ENCODE data around the gene AFG3L2. TPM values are rescaled to one million over a fixed set of nuclear protein-coding genes. Genes with fewer than 3 reads are reported as not detected.

The AFG3L2 gene
- total RNA-seq, 1 experiment from 2014 or later, result 55.1 TPM

DNA sequence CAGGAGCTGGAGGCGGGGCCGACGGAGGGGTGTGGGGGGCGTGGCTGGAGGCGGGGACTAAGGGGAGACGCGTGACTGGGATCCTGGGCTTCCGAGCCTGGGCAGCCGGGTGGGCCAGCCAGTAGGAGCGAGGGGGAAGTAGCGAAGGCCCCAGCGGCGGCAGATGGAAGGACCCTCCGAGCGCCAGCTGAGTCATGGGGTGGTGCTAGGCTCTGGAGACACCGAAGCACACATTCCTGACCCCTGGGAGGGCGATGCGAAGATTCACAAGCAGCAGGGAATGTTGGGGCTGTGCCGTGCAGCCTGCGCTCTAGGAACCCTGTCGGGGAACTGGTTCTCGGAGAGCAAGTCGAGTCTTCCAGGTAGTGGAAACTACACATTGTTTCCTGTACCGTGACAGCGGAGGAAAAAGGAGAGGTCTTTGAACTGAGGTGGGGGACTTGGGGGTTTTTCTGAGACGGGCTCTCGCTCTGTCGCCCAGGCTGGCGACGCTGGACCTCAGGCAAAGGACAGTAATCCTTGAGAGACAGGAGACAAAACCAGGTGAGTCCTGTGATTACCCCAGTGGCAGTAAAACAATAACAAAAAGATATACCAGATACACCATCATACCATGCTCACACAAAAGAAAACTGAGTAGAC lies 650 bp upstream of the AFG3L2 start:
- H3K4me1 Mint-ChIP-seq (ENCODE audit: low read depth, unreplicated experiment), result peaks cover 33% of the 10 kb centered on the region
- no peaks in the 10 kb centered on the region for H3K9me3 Mint-ChIP-seq (ENCODE audit: low read depth, unreplicated experiment)
- DNase-seq, result no peak
- intact Hi-C loops (cut with micrococcal nuclease; ENCODE audit: unreplicated experiment), result loop anchor here (5.0 kb wide), 1 partner anchor 570 kb away; the partner anchor contains the start of gene SEH1L
- BruUV-seq (replicated peaks), result TSS peak; percentile 92
- TF ChIP-seq, protein P1, sequence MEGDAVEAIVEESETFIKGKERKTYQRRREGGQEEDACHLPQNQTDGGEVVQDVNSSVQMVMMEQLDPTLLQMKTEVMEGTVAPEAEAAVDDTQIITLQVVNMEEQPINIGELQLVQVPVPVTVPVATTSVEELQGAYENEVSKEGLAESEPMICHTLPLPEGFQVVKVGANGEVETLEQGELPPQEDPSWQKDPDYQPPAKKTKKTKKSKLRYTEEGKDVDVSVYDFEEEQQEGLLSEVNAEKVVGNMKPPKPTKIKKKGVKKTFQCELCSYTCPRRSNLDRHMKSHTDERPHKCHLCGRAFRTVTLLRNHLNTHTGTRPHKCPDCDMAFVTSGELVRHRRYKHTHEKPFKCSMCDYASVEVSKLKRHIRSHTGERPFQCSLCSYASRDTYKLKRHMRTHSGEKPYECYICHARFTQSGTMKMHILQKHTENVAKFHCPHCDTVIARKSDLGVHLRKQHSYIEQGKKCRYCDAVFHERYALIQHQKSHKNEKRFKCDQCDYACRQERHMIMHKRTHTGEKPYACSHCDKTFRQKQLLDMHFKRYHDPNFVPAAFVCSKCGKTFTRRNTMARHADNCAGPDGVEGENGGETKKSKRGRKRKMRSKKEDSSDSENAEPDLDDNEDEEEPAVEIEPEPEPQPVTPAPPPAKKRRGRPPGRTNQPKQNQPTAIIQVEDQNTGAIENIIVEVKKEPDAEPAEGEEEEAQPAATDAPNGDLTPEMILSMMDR (IDR thresholded peaks at IDR 0.05; ENCODE audit: unreplicated experiment), result no peak
- H3K36me3 Mint-ChIP-seq (ENCODE audit: insufficient read depth, unreplicated experiment), result peaks cover 46% of the 10 kb centered on the region
- CTCF ChIA-PET, result interaction anchor here (0.6 to 1.4 kb wide), 9 partner anchors 10 to 230 kb away, joined by 3 to 10 read pairs (median 4); partner anchors contain the start of gene PRELID3A
- H3K27me3 Mint-ChIP-seq (ENCODE audit: unreplicated experiment), result no peaks in the 10 kb centered on the region
- peak overlapping the region; percentile 92 for H3K27ac Mint-ChIP-seq (ENCODE audit: unreplicated experiment)
- peak overlapping the region; percentile 89 for H3K4me3 Mint-ChIP-seq (ENCODE audit: low read depth, unreplicated experiment)

DNA sequence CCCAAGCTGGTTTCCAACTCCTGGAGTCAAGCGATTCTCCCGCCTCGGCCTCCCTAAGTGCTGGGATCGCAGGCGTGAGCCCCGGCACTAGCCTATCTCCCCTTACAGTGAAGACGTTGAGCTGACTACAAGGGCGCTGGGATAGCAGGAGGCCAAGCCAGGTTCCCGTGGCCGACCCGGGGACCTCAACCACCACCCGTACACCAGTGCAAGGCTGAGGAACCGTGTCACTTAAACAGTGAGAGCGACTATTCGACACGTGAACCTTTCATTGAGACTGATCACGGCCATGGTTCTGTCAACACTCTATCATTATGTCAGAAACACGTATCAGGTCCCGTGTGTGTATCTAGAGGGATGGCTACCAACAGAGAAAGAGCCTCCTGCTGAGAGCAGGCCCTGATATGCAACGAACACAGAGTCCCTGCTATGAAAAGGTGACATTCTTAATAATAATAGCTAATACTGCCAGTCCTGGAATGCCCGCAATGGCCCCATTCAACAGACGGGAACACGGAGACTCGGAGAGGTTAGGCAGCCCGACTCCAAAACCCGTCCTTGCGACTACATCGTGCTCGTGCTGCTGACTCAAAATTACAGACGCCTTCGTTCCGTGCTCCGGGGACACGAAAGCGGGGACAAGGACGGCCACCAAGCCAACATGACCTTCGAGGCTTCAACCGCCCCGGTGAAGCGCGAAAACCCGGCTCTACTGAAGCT lies 833 bp downstream of the AFG3L2 start:
- Mint-ChIP-seq H3K4me3 (ENCODE audit: low read depth, unreplicated experiment) (peak overlapping the region; percentile 89), H3K27ac (ENCODE audit: unreplicated experiment) (peak overlapping the region; percentile 63), H3K36me3 (ENCODE audit: insufficient read depth, unreplicated experiment) (peaks cover 46% of the 10 kb centered on the region), H3K9me3 (ENCODE audit: low read depth, unreplicated experiment) (no peaks in the 10 kb centered on the region), H3K4me1 (ENCODE audit: low read depth, unreplicated experiment) (peaks cover 38% of the 10 kb centered on the region), H3K27me3 (ENCODE audit: unreplicated experiment) (no peaks in the 10 kb centered on the region)
- CTCF ChIA-PET, result interaction anchor here (0.6 to 1.4 kb wide), 3 partner anchors 32 to 231 kb away, joined by 3 to 4 read pairs (median 3); partner anchors contain the start of gene PRELID3A
- intact Hi-C loops (cut with micrococcal nuclease; ENCODE audit: unreplicated experiment), result loop anchor here (5.0 kb wide), 1 partner anchor 571 kb away; the partner anchor contains the start of gene SEH1L
- TF ChIP-seq, protein P1 (IDR thresholded peaks at IDR 0.05; ENCODE audit: unreplicated experiment), result no peak
- DNase-seq, result no peak
- BruUV-seq (replicated peaks), result TSS peak; percentile 42

DNA sequence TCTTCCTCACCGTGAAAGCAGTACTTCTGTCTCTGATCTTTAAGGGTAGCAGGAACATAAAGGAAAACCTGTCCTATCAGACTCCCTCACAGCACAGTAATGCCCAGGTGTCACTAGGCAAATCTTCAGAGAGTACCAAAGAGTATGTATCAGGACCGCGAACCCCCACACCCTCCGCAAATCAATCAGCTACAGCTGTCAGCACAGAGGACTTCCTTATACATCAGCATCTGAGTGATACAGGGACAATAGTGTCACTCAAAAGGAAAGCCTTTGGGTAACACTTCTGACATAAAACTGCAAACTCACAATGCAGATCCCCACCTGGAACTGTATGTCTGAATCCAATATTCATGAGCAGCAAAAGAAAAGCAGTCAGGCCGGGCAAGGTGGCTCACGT lies 2.6 kb downstream of the AFG3L2 start:
- no TSS peak for BruUV-seq (replicated peaks)
- DNase-seq, result no peak
- Mint-ChIP-seq H3K9me3 (ENCODE audit: low read depth, unreplicated experiment) (no peaks in the 10 kb centered on the region), H3K36me3 (ENCODE audit: insufficient read depth, unreplicated experiment) (peaks cover 57% of the 10 kb centered on the region), H3K4me3 (ENCODE audit: low read depth, unreplicated experiment) (peak overlapping the region; percentile 89), H3K4me1 (ENCODE audit: low read depth, unreplicated experiment) (peaks cover 38% of the 10 kb centered on the region), H3K27me3 (ENCODE audit: unreplicated experiment) (no peaks in the 10 kb centered on the region), H3K27ac (ENCODE audit: unreplicated experiment) (peak overlapping the region; percentile 9)
- CTCF ChIA-PET, result interaction anchor here (0.6 to 1.6 kb wide), 2 partner anchors 10 to 509 kb away, joined by 5 read pairs; no protein-coding TSS in a partner anchor
- TF ChIP-seq, protein P1 (IDR thresholded peaks at IDR 0.05; ENCODE audit: unreplicated experiment), result no peak
- intact Hi-C loops (cut with micrococcal nuclease; ENCODE audit: unreplicated experiment), result no loop called here

DNA sequence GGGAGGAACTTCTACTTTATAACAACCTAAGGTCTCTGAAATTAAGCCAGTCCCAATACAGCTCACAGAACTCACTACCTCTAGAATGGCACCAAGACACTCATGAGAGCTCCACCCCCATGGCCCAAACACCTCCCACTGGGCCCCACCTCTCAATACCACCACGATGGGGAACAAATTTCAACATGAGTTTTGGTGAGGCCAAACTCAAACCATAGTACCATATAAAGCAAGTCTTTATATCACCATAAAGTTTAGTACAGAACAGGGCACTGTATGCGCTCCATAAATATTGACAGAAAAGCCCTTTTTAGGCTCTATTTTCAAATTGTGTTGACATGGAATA lies 3.3 kb downstream of the AFG3L2 start:
- no peak overlapping the region for H3K4me3 Mint-ChIP-seq (ENCODE audit: low read depth, unreplicated experiment)
- no peak overlapping the region for H3K27ac Mint-ChIP-seq (ENCODE audit: unreplicated experiment)
- no peaks in the 10 kb centered on the region for H3K27me3 Mint-ChIP-seq (ENCODE audit: unreplicated experiment)
- H3K4me1 Mint-ChIP-seq (ENCODE audit: low read depth, unreplicated experiment), result peaks cover 38% of the 10 kb centered on the region
- BruUV-seq (replicated peaks), result no TSS peak
- H3K36me3 Mint-ChIP-seq (ENCODE audit: insufficient read depth, unreplicated experiment), result peaks cover 61% of the 10 kb centered on the region
- no peaks in the 10 kb centered on the region for H3K9me3 Mint-ChIP-seq (ENCODE audit: low read depth, unreplicated experiment)
- TF ChIP-seq, protein P1 (IDR thresholded peaks at IDR 0.05; ENCODE audit: unreplicated experiment), result no peak
- CTCF ChIA-PET, result interaction anchor here (0.6 kb wide), 1 partner anchor 318 kb away, joined by 3 read pairs; no protein-coding TSS in a partner anchor
- DNase-seq, result no peak
- intact Hi-C loops (cut with micrococcal nuclease; ENCODE audit: unreplicated experiment), result no loop called here

All from Calu3 (cell line).